ENCODE measurements around the gene SPTBN4. TPM values are rescaled to one million over a fixed set of nuclear protein-coding genes. Genes with fewer than 3 reads are reported as not detected.

The SPTBN4 gene
- total RNA-seq, 1 donor from 2014 or later: 0.41 TPM

Other genes with a start within 250 kb of the SPTBN4 start
- gene TTC9B, start 248.6 kb upstream of the SPTBN4 start, total RNA-seq: not detected in 2 replicates
- gene CCNP, start 240.3 kb upstream of the SPTBN4 start, total RNA-seq: 0.43 and 0.62 TPM in 2 replicates
- 125 and 127 TPM in 2 replicates for gene AKT2, start 181.7 kb upstream of the SPTBN4 start, total RNA-seq
- gene C19orf47, start 118.6 kb upstream of the SPTBN4 start, total RNA-seq: 18.2 and 20.6 TPM in 2 replicates
- gene PLD3, start 118.3 kb upstream of the SPTBN4 start, total RNA-seq: 728 and 882 TPM in 2 replicates
- gene HIPK4, start 76.8 kb upstream of the SPTBN4 start, total RNA-seq: 0.12 TPM in 1 of 2 replicates, not detected in the other
- 1.5 and 2.6 TPM in 2 replicates for gene PRX, start 53.6 kb upstream of the SPTBN4 start, total RNA-seq
- 21.6 and 22.9 TPM in 2 replicates for gene SERTAD1, start 41.0 kb upstream of the SPTBN4 start, total RNA-seq
- 49.7 and 58.5 TPM in 2 replicates for gene SERTAD3, start 22.7 kb upstream of the SPTBN4 start, total RNA-seq
- 27.1 and 32.7 TPM in 2 replicates for gene BLVRB, start 1.3 kb upstream of the SPTBN4 start, total RNA-seq
- gene SHKBP1, start 109.9 kb downstream of the SPTBN4 start, total RNA-seq: 56.3 and 60.4 TPM in 2 replicates
- gene LTBP4, start 134.4 kb downstream of the SPTBN4 start, total RNA-seq: 46.9 and 63.5 TPM in 2 replicates
- 79.3 and 82.9 TPM in 2 replicates for gene NUMBL, start 223.7 kb downstream of the SPTBN4 start, total RNA-seq
- gene COQ8B, start 249.9 kb downstream of the SPTBN4 start, total RNA-seq: 26.0 and 29.4 TPM in 2 replicates

Measured in astrocyte (in vitro differentiated cells and primary cell).